H1 (cell line): ENCODE data around the gene FGF12. TPM values are rescaled to one million over a fixed set of nuclear protein-coding genes. Genes with fewer than 3 reads are reported as not detected.

ENCODE experiments used
- CTCF ChIA-PET: fragments of 300-600 bp; sonication (Branson Sonifier 250); formaldehyde crosslinking; loops from one replicate; lab custom pipeline; 2021; ENCODE audit not compliant: partially characterized antibody; lab: Charles Lee
- POLR2A ChIA-PET: fragments of 300-600 bp; sonication (Branson Sonifier 250); formaldehyde crosslinking; loops from one replicate; lab custom pipeline; 2021; ENCODE audit warnings: inconsistent platforms; ENCODE audit not compliant: partially characterized antibody; lab: Charles Lee
- DNase-seq, 2 experiments: peaks; one replicate each; pipeline versions ENCODE4 v3.0.0 to v3.0.0-alpha.2; 2010 to 2022; ENCODE audit warnings: low spot score in 2 of 2, low read depth in 1 of 2, mixed read lengths in 1 of 2
- FAIRE-seq: peaks from 2 replicates; lab custom pipeline; 2011; peaks lifted over from hg19 to GRCh38; lab: Jason Lieb, UNC
- H2AFZ ChIP-seq: 2 replicates; pipeline ENCODE4 v1.8.1; 2012; ENCODE audit warnings: low read length, inconsistent platforms
- H2AK5ac ChIP-seq: 2 replicates; pipeline ENCODE4 v1.6.1; 2013; ENCODE audit warnings: low read depth, low read length
- H2BK120ac ChIP-seq: replicated peaks from 2 replicates; pipeline ENCODE3; 2013; ENCODE audit warnings: low read depth, low read length, inconsistent platforms
- H2BK12ac ChIP-seq: 2 replicates; pipeline ENCODE4 v1.6.1; 2013; ENCODE audit warnings: low read depth, low read length
- H2BK15ac ChIP-seq: 2 replicates; pipeline ENCODE4 v1.6.1; 2013; ENCODE audit warnings: low read length
- H2BK20ac ChIP-seq: 2 replicates; pipeline ENCODE4 v1.6.1; 2013; ENCODE audit warnings: low read length
- H2BK5ac ChIP-seq: 2 replicates; pipeline ENCODE4 v1.6.1; 2013; ENCODE audit warnings: low read depth, low read length
- H3K14ac ChIP-seq: 2 replicates; pipeline ENCODE4 v1.6.1; 2013; ENCODE audit warnings: inconsistent platforms; ENCODE audit not compliant: insufficient read length
- H3K18ac ChIP-seq: 2 replicates; pipeline ENCODE4 v1.6.1; 2013; ENCODE audit warnings: low read length; ENCODE audit errors: extremely low read depth
- H3K23ac ChIP-seq: 2 replicates; pipeline ENCODE4 v1.6.1; 2013; ENCODE audit warnings: inconsistent platforms; ENCODE audit not compliant: insufficient read length
- H3K23me2 ChIP-seq: 2 replicates; pipeline ENCODE4 v1.6.1; 2013; ENCODE audit warnings: low read depth, low read length
- H3K27ac ChIP-seq: 2 replicates; pipeline ENCODE4 v1.6.1; 2011; ENCODE audit warnings: low read depth, low read length, inconsistent platforms
- H3K27me3 ChIP-seq, 4 experiments: replicated peaks in 1 of 4; 1 replicate in 1 of 4; 2 replicates in 3 of 4; pipeline versions ENCODE4 v1.6.1 to v1.8.1; 2011 to 2013; ENCODE audit warnings: low read length in 3 of 4, mild to moderate bottlenecking in 3 of 4, inconsistent platforms in 2 of 4, mixed read lengths in 2 of 4, moderate library complexity in 1 of 4; ENCODE audit not compliant: control insufficient read depth in 3 of 4, insufficient read depth in 3 of 4; ENCODE audit errors: extremely low read depth in 1 of 4
- H3K36me3 ChIP-seq, 4 experiments: 2 replicates each; pipeline versions ENCODE4 v1.6.1 to v1.8.1; 2011 to 2013; ENCODE audit warnings: mild to moderate bottlenecking in 4 of 4, low read length in 3 of 4, moderate library complexity in 2 of 4, control low read depth in 1 of 4, inconsistent platforms in 1 of 4; ENCODE audit not compliant: insufficient read depth in 4 of 4, control insufficient read depth in 2 of 4
- H3K4ac ChIP-seq: replicated peaks from 2 replicates; pipeline ENCODE3; 2013; ENCODE audit warnings: low read length, low read depth, mixed read lengths, inconsistent platforms; ENCODE audit not compliant: insufficient read length
- H3K4me1 ChIP-seq, 4 experiments: replicated peaks in 1 of 4; 1 replicate in 1 of 4; 2 replicates in 3 of 4; pipeline versions ENCODE4 v1.6.1 to v1.8.1; 2011 to 2013; ENCODE audit warnings: low read length in 3 of 4, inconsistent platforms in 2 of 4, mixed read lengths in 1 of 4; ENCODE audit not compliant: insufficient read depth in 4 of 4, control insufficient read depth in 3 of 4
- H3K4me2 ChIP-seq, 2 experiments: 2 replicates each; pipeline versions ENCODE4 v1.6.1 to v1.8.1; 2011 to 2013; ENCODE audit warnings: low read depth in 2 of 2, low read length in 2 of 2, control low read depth in 1 of 2, inconsistent platforms in 1 of 2, mild to moderate bottlenecking in 1 of 2; ENCODE audit not compliant: insufficient read depth in 1 of 2
- H3K4me3 ChIP-seq, 4 experiments: fragments of 200-600, 300-600 bp in 1 of 4; sonication (generic), shearing (Covaris generic), sonication (Bioruptor Twin) in 1 of 4; 2 replicates each; pipeline versions ENCODE4 v1.5.1 to v1.8.1; 2011 to 2016; ENCODE audit warnings: low read length in 4 of 4, low read depth in 3 of 4, control low read depth in 2 of 4, inconsistent platforms in 2 of 4, mild to moderate bottlenecking in 2 of 4, mixed read lengths in 1 of 4, moderate library complexity in 1 of 4; ENCODE audit not compliant: insufficient read depth in 2 of 4; ENCODE audit errors: extremely low read depth in 1 of 4
- H3K56ac ChIP-seq: replicated peaks from 2 replicates; pipeline ENCODE3; 2013; ENCODE audit warnings: low read depth, mild to moderate bottlenecking, mixed read lengths, low read length, inconsistent platforms; ENCODE audit not compliant: insufficient read length
- H3K79me1 ChIP-seq: 2 replicates; pipeline ENCODE4 v1.6.1; 2013; ENCODE audit warnings: low read depth, low read length, control low read depth
- H3K79me2 ChIP-seq, 2 experiments: 2 replicates each; pipeline versions ENCODE4 v1.6.1 to v1.8.1; 2012 to 2013; ENCODE audit warnings: low read length in 2 of 2, mild to moderate bottlenecking in 2 of 2, inconsistent platforms in 1 of 2; ENCODE audit not compliant: insufficient read depth in 2 of 2, control insufficient read depth in 1 of 2
- H3K9ac ChIP-seq, 4 experiments: replicated peaks in 1 of 4; 1 replicate in 1 of 4; 2 replicates in 3 of 4; pipeline versions ENCODE4 v1.6.1 to v1.8.1; 2011 to 2013; ENCODE audit warnings: low read depth in 3 of 4, low read length in 3 of 4, control low read depth in 2 of 4, mild to moderate bottlenecking in 2 of 4, moderate library complexity in 2 of 4, inconsistent platforms in 1 of 4; ENCODE audit errors: extremely low read depth in 1 of 4
- H3K9me3 ChIP-seq, 2 experiments: 2 replicates each; pipeline versions ENCODE4 v1.6.1 to v1.8.1; 2012 to 2013; ENCODE audit warnings: mild to moderate bottlenecking in 2 of 2, moderate library complexity in 2 of 2, control low read depth in 1 of 2, inconsistent platforms in 1 of 2, low read depth in 1 of 2, low read length in 1 of 2, mixed read lengths in 1 of 2; ENCODE audit not compliant: insufficient read depth in 2 of 2
- H4K20me1 ChIP-seq, 2 experiments: replicated peaks in 1 of 2; 2 replicates each; pipeline versions ENCODE3 to v1.8.1; 2011 to 2013; ENCODE audit warnings: inconsistent platforms in 2 of 2, low read length in 2 of 2, mild to moderate bottlenecking in 1 of 2; ENCODE audit not compliant: insufficient read depth in 2 of 2, control insufficient read depth in 1 of 2
- H4K5ac ChIP-seq: 2 replicates; pipeline ENCODE4 v1.6.1; 2013; ENCODE audit warnings: low read length, low read depth, mixed read lengths, inconsistent platforms; ENCODE audit not compliant: insufficient read length
- H4K8ac ChIP-seq: 2 replicates; pipeline ENCODE4 v1.8.0; 2013; ENCODE audit warnings: mild to moderate bottlenecking, moderate library complexity, low read length, inconsistent platforms; ENCODE audit not compliant: insufficient read depth; ENCODE audit errors: extremely low read depth
- H4K91ac ChIP-seq: replicated peaks from 2 replicates; pipeline ENCODE3; 2013; ENCODE audit warnings: low read length, mixed read lengths, inconsistent platforms; ENCODE audit not compliant: insufficient read length
- CTCF ChIP-seq, 3 experiments: IDR thresholded peaks; 1 replicate in 2 of 3; 2 replicates in 1 of 3; pipeline versions ENCODE4 v1.5.1 to v1.6.1; 2011; ENCODE audit warnings: low read length in 3 of 3, mild to moderate bottlenecking in 3 of 3, inconsistent platforms in 2 of 3, low read depth in 1 of 3, moderate library complexity in 1 of 3; ENCODE audit not compliant: insufficient read depth in 1 of 3; ENCODE audit errors: control extremely low read depth in 1 of 3
- EGR1 ChIP-seq: IDR thresholded peaks from 2 replicates; pipeline ENCODE4 v1.6.1; 2011; ENCODE audit warnings: low read depth, low read length, borderline replicate concordance
- PHF8 ChIP-seq: fragments of 200-600 bp; sonication (generic); conservative IDR thresholded peaks from 2 replicates; pipeline ENCODE4 v1.7.1; 2012; ENCODE audit warnings: low read depth, mild to moderate bottlenecking, inconsistent platforms, low read length, moderate library complexity
- POLR2AphosphoS5 ChIP-seq: IDR thresholded peaks from 2 replicates; pipeline ENCODE4 v1.6.1; 2011; ENCODE audit warnings: low read depth, low read length
- POU5F1 ChIP-seq: IDR thresholded peaks from 2 replicates; pipeline ENCODE4 v1.6.1; 2011; ENCODE audit warnings: low read depth, mild to moderate bottlenecking, low read length, moderate library complexity
- WGBS, 2 experiments: shearing (Covaris generic) in 1 of 2; methylation state at CpG; one replicate each; pipeline versions ENCODE4 v1.1.6 to v1.1.7; 2013 to 2015; ENCODE audit warnings: low lambda C conversion rate in 2 of 2, mixed read lengths in 2 of 2, inconsistent platforms in 1 of 2, low coverage in 1 of 2, missing lambda C conversion rate in 1 of 2; ENCODE audit not compliant: insufficient replicate concordance in 2 of 2, insufficient coverage in 1 of 2, insufficient read length in 1 of 2; ENCODE audit errors: extremely low coverage in 1 of 2, missing lambda C conversion rate in 1 of 2; 5-methylcytosine and 5-hydroxymethylcytosine counted together
- polyA plus RNA-seq, 7 experiments: library from polyadenylated mRNA; depleted of rRNA in 3 of 7; stranded (reverse) in 5 of 7; unstranded in 2 of 7; fragments of >200 nt in 5 of 7; fragments of 200-250 nt in 2 of 7; gene quantifications; 1 replicate in 5 of 7; 2 replicates in 1 of 7; 4 replicates in 1 of 7; pipeline versions ENCODE4 v1.2.1 to v1.2.3, GENCODE V29; 2011 to 2013; ENCODE audit warnings: missing spikeins in 2 of 7, mixed read lengths in 2 of 7
- total RNA-seq: library from RNA; stranded (reverse); fragmentation: NEBNext Ultra II Directional; extraction: Animal tissue kit (Norgen Biotek cat#: 25700); gene quantifications from 2 replicates; pipeline ENCODE4 v1.2.1, GENCODE V29; 2021

Gene FGF12
- total and polyA plus RNA-seq, 2 of the 8 experiments (the other 6 are each of a cell fraction or from before 2014, with no cell fraction given) = 4.1 to 16.6 TPM

- no peak overlapping the region for H3K14ac ChIP-seq
- H3K23ac ChIP-seq = no peak overlapping the region
- H4K91ac ChIP-seq = no peak overlapping the region
- H3K56ac ChIP-seq = no peak overlapping the region
- TF ChIP-seq EGR1 (no peak), CTCF (IDR thresholded peaks at IDR 0.05; ENCODE audit: control extremely low read depth in 1 of 3, insufficient read depth in 1 of 3, low read depth in 1 of 3, low read length in 3 of 3) (no peak), POU5F1 (no peak), POLR2AphosphoS5 (no peak), PHF8 (no peak)
- no peaks in the 10 kb centered on the region for H3K9me3 ChIP-seq
- no peak overlapping the region for H3K4me3 ChIP-seq
- H2BK20ac ChIP-seq = no peak overlapping the region
- H4K5ac ChIP-seq = no peak overlapping the region
- no peak overlapping the region for H2AFZ ChIP-seq
- DNase-seq = no peak
- H3K79me2 ChIP-seq = no peaks in the 10 kb centered on the region
- H3K79me1 ChIP-seq = no peaks in the 10 kb centered on the region
- H3K23me2 ChIP-seq = no peaks in the 10 kb centered on the region
- no peak overlapping the region for H3K4me2 ChIP-seq
- H3K4me1 ChIP-seq = peaks cover 0 to 2% (median 0%) of the 10 kb centered on the region in 4 experiments; a peak in 1 of 7 replicates
- no peak overlapping the region for H3K4ac ChIP-seq
- ChIA-PET POLR2A (interaction anchor here (0.9 kb wide), 1 partner anchor 33 kb away, joined by 3 read pairs; no protein-coding TSS in a partner anchor), CTCF (interaction anchor here (1.1 kb wide), 1 partner anchor 215 kb away, joined by 3 read pairs; no protein-coding TSS in a partner anchor)
- 92% methylated on average over 3 of the region's 3 CpGs; no CpG with 5 or more reads in 1 of the 2 experiments for WGBS, 2 experiments
- no peak overlapping the region for H2AK5ac ChIP-seq
- no peak overlapping the region for H2BK12ac ChIP-seq
- no peak overlapping the region for H3K18ac ChIP-seq
- H2BK120ac ChIP-seq = no peak overlapping the region
- no peak overlapping the region for H2BK5ac ChIP-seq
- H3K27me3 ChIP-seq = peaks cover 0 to 1% (median 0%) of the 10 kb centered on the region in 4 experiments; a peak in 1 of 7 replicates
- no peak overlapping the region for H3K9ac ChIP-seq
- no peak overlapping the region for H3K27ac ChIP-seq
- H4K8ac ChIP-seq = no peak overlapping the region
- no peaks in the 10 kb centered on the region; a peak in 1 of 8 replicates for H3K36me3 ChIP-seq
- no peaks in the 10 kb centered on the region for H4K20me1 ChIP-seq
- FAIRE-seq = no peak
- no peak overlapping the region for H2BK15ac ChIP-seq
These were observed 327.6 kb downstream of the FGF12 start for GRCh38 chr3:192399767-192400166.
